Measurements from ENCODE around the gene GPS2.
"Not testable (repeated sequence)": the region's sequence is repeated elsewhere in the genome, so short reads cannot be mapped to it uniquely, and the experiment has no call there.

GPS2 gene

GRCh38 chr17:7336240-7337175 lies 21.3 kb upstream of the GPS2 start, which contains the start of gene ACAP1:
Gene ACAP1, plus strand, starts transcription at chr17:7336529. Its CDS starts 206 bp downstream, at chr17:7336735.
- DNase-seq, result no peak

DNA sequence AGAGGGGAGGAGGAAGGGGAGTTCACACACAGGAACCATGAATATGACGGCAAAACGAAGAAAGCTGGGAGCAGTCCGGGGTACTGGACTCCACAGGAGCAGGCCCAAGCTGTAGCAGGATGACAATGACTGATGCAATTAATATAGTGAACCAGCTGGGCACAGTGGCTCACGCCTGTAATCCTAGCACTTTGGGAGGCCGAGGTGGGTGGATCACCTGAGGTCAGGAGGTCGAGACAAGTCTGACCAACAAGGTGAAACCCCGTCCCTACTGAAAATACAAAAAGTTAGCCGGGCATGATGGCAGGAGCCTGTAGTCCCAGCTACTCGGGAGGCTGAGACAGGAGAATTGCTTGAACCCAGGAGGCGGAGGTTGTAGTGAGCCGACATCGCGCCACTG lies 20.6 kb upstream of the GPS2 start:
- not testable (repeated sequence) for DNase-seq

- DNase-seq, result no peak
Measured at GRCh38 chr17:7334938-7335538, 19.9 kb upstream of the GPS2 start.

- not testable (repeated sequence) for DNase-seq
Measured at GRCh38 chr17:7332600-7333069, 17.5 kb upstream of the GPS2 start.

GRCh38 chr17:7332111-7332510 lies 17.0 kb upstream of the GPS2 start:
- DNase-seq, result no peak

GRCh38 chr17:7330638-7331015 lies 15.5 kb upstream of the GPS2 start:
- DNase-seq, result no peak

- DNase-seq, result peak; percentile 77 to 90
Measured at GRCh38 chr17:7329997-7330637, 15.0 kb upstream of the GPS2 start.

- peak; percentile 100 for DNase-seq
Measured at GRCh38 chr17:7329374-7329996, 14.3 kb upstream of the GPS2 start.

- no peak for DNase-seq
Measured at GRCh38 chr17:7328840-7329373, 13.7 kb upstream of the GPS2 start, which contains the start of gene NEURL4. Gene NEURL4, minus strand, starts transcription at chr17:7329335. Its CDS starts 23 bp downstream, at chr17:7329312.

DNA sequence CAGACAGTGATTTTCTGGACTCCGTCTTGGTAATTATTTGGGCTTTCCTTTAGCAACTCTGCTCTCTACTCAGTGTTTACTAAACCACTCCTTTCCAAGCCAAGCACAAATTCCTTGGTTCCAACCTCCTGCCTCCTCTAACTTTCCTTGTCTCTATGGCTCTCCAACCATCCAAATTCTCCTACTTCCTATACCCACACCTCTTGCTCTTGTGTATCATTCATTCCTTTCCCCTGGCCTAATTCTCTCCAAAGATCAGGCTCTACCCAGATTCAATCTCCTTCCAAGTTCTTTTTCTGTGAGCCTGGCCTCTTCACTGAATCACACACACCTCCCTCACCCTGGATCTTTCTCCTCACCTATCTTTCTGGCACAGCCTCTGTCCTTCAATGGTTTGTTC lies 12.8 kb upstream of the GPS2 start:
- DNase-seq, result no peak

- no peak for DNase-seq
Measured at GRCh38 chr17:7327501-7327900, 12.3 kb upstream of the GPS2 start.

- DNase-seq, result no peak
Measured at GRCh38 chr17:7327056-7327455, 11.9 kb upstream of the GPS2 start.

DNA sequence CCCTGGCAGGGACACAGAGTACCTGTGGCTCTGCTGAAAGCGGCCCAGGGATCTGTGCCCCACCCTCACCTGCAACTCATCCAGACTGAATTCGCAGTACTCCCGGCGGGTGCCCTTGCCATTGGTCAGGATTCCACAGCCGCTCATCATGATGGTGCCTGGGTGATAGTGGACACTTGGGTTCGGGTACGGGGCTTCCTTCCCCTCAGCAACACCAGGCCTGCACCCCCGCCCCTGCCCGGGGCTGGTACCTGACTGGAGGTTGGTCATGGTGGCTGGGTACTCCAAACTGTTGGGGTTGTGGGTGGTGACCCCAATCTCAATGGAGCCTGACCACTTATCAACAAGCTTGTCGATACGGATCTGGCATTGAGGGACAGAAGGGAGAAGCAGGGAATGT lies 11.0 kb upstream of the GPS2 start:
- no peak for DNase-seq

- no peak for DNase-seq
Measured at GRCh38 chr17:7325031-7325528, 9.9 kb upstream of the GPS2 start.

DNA sequence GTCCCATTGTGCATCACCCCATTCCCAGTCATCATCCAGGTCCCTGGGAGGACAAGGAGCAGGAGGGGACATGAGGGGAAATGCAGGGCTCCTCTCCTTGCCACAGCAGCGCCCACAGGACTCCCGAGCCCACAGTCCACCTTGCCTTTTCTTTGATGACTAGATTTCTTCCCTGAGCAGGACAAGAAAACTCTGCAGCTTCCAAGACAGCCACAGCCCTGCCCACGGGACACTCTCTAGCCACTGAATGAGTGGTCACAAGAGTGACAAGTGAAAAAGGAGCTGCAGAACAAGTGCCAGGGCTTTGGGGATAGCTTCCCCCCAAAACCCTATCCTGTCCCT lies 9.2 kb upstream of the GPS2 start:
- no peak for DNase-seq

GRCh38 chr17:7323731-7324437 lies 8.7 kb upstream of the GPS2 start:
- DNase-seq, result peak; percentile 22 to 23

DNA sequence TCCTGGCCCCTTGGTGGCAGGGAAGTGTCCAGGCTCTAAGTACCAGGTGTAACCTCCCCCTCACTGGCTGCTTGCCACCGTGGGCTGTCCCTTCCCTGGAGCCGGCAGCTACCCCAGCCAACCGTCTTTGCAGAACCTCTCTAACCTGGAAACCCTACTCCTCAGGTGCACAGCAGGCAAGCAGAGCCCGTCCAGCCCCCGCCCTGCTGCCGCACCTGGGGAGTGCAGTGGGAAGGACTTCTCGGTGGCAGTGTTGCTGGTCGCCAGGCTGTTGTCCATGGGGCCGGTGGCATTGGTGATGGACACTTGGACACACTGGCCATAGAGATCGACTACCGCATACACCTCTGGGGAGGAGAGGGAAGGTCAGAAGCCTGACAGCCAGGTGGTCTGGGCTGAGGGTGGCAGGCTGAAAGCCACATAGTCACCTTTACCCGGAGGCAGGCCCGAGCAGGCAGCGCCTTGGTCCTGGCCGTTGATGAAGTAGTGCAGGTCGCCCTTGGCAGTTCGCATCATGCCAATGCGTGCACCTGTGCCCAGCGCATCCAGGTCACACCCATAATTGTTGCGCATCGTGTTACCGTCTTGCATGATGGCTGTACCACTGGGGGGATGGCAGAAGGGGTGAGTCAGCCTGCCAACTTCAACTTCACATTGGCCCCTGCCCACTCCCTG lies 7.5 kb upstream of the GPS2 start:
- no peak for DNase-seq

DNA sequence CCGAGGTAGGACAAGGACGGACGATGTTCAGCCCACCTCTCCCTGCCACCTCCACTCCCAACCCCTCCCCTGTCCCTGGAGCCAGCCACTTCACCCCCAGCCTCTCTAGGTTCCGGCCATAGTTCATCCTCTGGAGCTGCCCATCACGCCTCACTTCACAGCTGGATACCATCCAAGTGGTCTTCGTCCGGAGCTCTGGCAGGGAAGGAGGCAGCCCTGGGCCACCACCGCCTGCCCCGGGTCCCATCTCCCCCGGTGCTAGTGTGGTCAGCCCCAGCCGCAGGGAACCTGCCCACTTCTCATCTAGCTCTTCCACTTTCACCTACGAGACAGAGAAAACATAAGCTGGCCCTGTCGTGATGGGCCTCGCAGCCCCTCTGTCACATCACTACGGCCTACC lies 6.3 kb upstream of the GPS2 start:
- no peak for DNase-seq

DNA sequence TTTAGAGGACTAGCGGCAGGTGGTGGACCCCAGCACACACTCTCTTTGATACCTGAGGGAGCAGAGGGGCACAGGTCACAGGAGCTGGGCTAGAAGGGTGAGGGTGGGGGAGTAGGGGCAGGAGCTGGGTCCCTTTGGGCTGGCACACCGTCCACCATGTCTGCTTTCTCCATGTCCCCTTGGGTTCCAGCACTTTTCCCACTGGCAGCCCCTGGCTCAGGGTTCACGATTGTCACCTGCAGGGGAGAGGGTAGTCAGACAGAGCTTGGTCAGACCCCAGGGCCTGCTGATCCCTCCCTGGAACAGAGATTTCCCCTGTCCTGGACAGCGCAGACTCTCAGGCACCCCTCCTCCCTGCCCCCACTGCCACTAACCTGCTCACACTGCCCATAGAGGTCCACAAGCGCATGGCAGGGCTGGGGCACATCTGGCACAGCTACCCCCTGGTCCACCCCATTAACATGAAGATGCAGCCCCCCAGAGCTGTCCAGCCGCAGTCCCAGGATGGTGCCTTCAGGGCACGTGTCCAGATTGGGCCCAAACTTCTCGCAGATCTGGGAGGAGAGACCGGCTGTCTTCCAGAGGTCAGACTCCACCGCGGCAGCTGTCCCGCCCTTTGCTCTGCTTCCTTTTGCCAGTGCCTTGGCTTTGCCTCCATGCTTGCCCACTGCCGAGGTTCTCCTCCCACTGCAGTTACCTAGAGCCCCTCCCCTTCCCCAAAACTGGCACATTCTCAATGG lies 3.1 kb upstream of the GPS2 start:
- DNase-seq, result no peak

DNA sequence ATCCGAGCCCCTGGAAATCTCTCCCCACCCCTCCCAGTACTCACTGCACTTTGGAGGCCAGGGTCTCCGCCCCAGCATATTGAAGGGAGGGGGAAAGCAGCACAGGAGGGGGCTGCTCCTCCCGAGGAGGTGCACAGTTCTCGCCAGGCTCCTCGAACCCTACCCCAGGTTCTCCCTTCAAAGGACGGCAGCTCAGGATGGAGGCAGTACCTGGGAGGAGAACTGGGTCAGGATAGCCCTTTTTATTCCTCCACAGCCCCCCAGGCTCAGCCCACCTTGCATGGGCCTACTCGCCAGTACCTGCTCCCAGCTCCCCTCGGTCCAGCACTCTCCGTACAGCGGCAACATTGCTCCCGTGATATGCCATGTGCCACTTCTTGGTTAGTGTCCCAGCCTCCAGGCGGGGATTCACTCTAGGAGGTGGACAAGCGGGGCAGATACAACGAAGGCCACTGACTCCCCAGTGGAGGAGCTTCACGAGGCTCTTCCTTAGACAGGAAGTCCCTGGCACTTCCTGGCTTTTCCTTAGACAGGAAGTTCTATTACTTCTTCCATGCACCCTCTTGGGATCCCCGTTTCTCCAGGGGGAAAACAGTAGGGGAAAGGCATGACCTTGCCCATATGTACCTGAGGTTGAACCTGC lies 2.1 kb upstream of the GPS2 start:
- DNase-seq, result no peak
